ENCODE measurements around the gene GLT8D1. TPM values are rescaled to one million over a fixed set of nuclear protein-coding genes. Genes with fewer than 3 reads are reported as not detected.

The GLT8D1 gene
- total RNA-seq, 3 donors from 2014 or later (not counting 1 experiment from before 2014, with no cell fraction given): 31.1 to 39.4 (median 38.2) TPM

DNA sequence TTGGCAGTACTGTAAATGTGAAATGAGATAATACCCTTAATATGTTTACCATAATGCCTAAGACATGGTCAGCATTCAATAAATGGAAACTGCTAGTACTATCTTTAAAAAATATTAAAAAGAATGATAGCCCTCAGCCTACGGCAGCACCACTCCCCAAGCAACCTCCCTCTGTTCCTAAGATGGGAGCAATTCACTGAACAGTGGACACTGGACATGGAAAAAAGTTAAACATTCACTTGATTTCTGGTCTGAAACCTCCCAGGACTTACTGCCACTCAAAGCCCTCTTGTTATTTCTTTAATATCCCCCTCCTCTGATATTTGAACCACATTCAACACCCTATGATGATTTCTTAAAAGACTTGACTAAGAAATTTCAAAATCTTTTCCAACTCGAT is 38.1 kb upstream of the GLT8D1 start:
- no peak overlapping the region for H3K27ac Mint-ChIP-seq
- ATAC-seq: no peak
- H3K4me3 Mint-ChIP-seq: no peak overlapping the region
- H3K36me3 ChIP-seq (ENCODE audit: control insufficient read depth, insufficient read depth, low read length): peaks cover 56% of the 10 kb centered on the region
- no peak for DNase-seq
- no peaks in the 10 kb centered on the region for H3K9me3 Mint-ChIP-seq
- intact Hi-C loops (cut with micrococcal nuclease): no loop called here
- no peak for TF ChIP-seq CTCF (IDR thresholded peaks at IDR 0.05)
- H3K4me3 ChIP-seq (ENCODE audit: low read length): no peak overlapping the region
- H3K36me3 Mint-ChIP-seq: peaks cover 33% of the 10 kb centered on the region
- 100% methylated on average over 2 of the region's 2 CpGs for WGBS (ENCODE audit: insufficient coverage)
- H3K27me3 ChIP-seq (ENCODE audit: control insufficient read depth, insufficient read depth, low read length): no peaks in the 10 kb centered on the region
- H3K27me3 Mint-ChIP-seq (ENCODE audit: low read depth in 2 of 2): no peaks in the 10 kb centered on the region
- H3K4me1 Mint-ChIP-seq: no peaks in the 10 kb centered on the region
- H3K4me1 ChIP-seq (ENCODE audit: control insufficient read depth, insufficient read depth, low read length): no peaks in the 10 kb centered on the region
- no peak overlapping the region for H3K27ac ChIP-seq (ENCODE audit: low read length)
- H3K9me3 ChIP-seq (ENCODE audit: control insufficient read depth, insufficient read depth, low read length): no peaks in the 10 kb centered on the region

DNA sequence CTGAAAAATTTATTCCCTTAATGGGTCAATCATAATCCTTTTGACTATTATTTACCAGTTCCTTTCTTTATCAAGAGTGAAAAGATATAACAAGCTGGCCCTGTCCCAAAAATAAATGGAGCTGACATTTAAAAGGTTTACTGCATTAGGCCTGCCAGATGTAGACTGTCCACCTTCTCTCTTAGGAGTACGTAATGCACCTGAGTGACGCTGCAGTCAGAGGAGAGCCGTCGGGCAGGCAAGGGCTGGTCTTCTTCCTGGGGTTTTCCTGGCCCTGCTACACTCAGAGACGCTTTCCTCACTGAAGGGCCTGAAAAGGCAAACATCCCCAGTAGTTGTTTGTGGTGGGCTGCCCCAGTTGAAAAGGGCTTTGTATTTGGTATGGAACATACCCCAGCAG is 37.6 kb upstream of the GLT8D1 start:
- intact Hi-C loops (cut with micrococcal nuclease): no loop called here
- DNase-seq: no peak
- Mint-ChIP-seq H3K4me3 (no peak overlapping the region), H3K4me1 (no peaks in the 10 kb centered on the region), H3K9me3 (no peaks in the 10 kb centered on the region), H3K27me3 (ENCODE audit: low read depth in 2 of 2) (no peaks in the 10 kb centered on the region), H3K36me3 (peaks cover 33% of the 10 kb centered on the region), H3K27ac (no peak overlapping the region)
- TF ChIP-seq CTCF (IDR thresholded peaks at IDR 0.05): no peak
- Histone ChIP-seq H3K27me3 (ENCODE audit: control insufficient read depth, insufficient read depth, low read length) (no peaks in the 10 kb centered on the region), H3K9me3 (ENCODE audit: control insufficient read depth, insufficient read depth, low read length) (no peaks in the 10 kb centered on the region), H3K4me3 (ENCODE audit: low read length) (no peak overlapping the region), H3K36me3 (ENCODE audit: control insufficient read depth, insufficient read depth, low read length) (peaks cover 53% of the 10 kb centered on the region), H3K27ac (ENCODE audit: low read length) (no peak overlapping the region), H3K4me1 (ENCODE audit: control insufficient read depth, insufficient read depth, low read length) (no peaks in the 10 kb centered on the region)
- ATAC-seq: no peak
- WGBS (ENCODE audit: insufficient coverage): 100% methylated on average over 5 of the region's 5 CpGs

DNA sequence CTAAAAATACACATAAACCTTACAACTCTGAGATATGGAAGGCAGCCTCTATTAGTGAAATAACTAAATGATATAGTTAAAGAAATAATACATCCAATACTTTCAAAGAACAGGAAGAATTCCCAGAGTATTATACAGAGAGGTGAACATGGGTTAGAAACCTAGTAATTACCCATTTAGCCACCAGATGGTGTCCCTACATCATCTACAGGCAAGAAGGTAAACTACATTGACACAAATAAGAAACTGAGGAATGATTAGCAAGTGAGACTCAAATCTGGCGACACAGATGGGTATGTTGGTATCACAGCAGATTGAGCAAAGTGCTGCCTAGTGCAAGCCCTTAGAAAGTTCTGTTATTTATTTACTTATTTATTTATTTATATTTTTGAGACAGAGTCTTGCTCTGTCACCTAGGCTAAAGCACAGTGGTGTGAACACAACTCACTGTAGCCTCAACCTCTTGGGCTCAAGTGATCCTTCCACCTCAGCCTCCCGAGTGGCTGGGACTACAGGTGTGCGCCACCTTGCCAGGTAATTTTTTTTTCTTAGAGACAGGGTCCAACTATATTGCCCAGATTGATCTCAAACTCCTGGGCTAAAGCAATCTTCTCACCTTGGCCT is 36.9 kb upstream of the GLT8D1 start:
- H3K4me1 Mint-ChIP-seq: no peaks in the 10 kb centered on the region
- H3K9me3 Mint-ChIP-seq: no peaks in the 10 kb centered on the region
- Histone ChIP-seq H3K4me1 (ENCODE audit: control insufficient read depth, insufficient read depth, low read length) (no peaks in the 10 kb centered on the region), H3K36me3 (ENCODE audit: control insufficient read depth, insufficient read depth, low read length) (peaks cover 54% of the 10 kb centered on the region), H3K27ac (ENCODE audit: low read length) (no peak overlapping the region), H3K4me3 (ENCODE audit: low read length) (no peak overlapping the region), H3K27me3 (ENCODE audit: control insufficient read depth, insufficient read depth, low read length) (no peaks in the 10 kb centered on the region), H3K9me3 (ENCODE audit: control insufficient read depth, insufficient read depth, low read length) (no peaks in the 10 kb centered on the region)
- ATAC-seq: peak in 1 of 3 donors; percentile 52
- no peak overlapping the region for H3K4me3 Mint-ChIP-seq
- peaks cover 33% of the 10 kb centered on the region for H3K36me3 Mint-ChIP-seq
- peak; percentile 49 for TF ChIP-seq CTCF (IDR thresholded peaks at IDR 0.05)
- intact Hi-C loops (cut with micrococcal nuclease): loop anchor here (1.0 kb wide), 2 partner anchors 192 to 330 kb away; no protein-coding TSS in a partner anchor
- no peak overlapping the region for H3K27ac Mint-ChIP-seq
- H3K27me3 Mint-ChIP-seq (ENCODE audit: low read depth in 2 of 2): no peaks in the 10 kb centered on the region
- WGBS (ENCODE audit: insufficient coverage): 95% methylated on average over 3 of the region's 3 CpGs
- peak in 1 of 2 donors; percentile 62 for DNase-seq

DNA sequence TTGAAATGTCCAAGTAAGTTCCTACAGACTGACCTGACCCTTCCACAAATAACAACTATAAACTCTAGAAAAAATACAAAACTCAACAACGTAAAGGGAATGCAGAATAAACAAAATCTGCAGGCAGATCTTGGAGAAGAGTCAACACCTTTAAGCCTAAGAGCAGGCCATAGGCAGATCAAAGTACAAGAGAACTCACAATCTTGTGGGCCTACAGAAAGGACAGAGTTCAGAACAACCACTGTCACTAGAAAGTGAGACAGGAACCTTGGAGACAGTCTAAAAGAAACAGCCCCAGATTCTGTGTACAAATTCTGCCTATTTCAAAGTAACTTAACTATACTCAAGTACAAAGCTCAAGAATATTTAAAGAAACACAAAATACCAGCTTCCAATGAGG is 34.1 kb upstream of the GLT8D1 start:
- H3K4me3 Mint-ChIP-seq: no peak overlapping the region
- intact Hi-C loops (cut with micrococcal nuclease): no loop called here
- H3K27me3 Mint-ChIP-seq (ENCODE audit: low read depth in 2 of 2): no peaks in the 10 kb centered on the region
- no peak overlapping the region for H3K4me3 ChIP-seq (ENCODE audit: low read length)
- H3K4me1 ChIP-seq (ENCODE audit: control insufficient read depth, insufficient read depth, low read length): no peaks in the 10 kb centered on the region
- H3K4me1 Mint-ChIP-seq: no peaks in the 10 kb centered on the region
- no peaks in the 10 kb centered on the region for H3K27me3 ChIP-seq (ENCODE audit: control insufficient read depth, insufficient read depth, low read length)
- H3K36me3 Mint-ChIP-seq: peaks cover 27% of the 10 kb centered on the region
- ATAC-seq (no peak), DNase-seq (no peak)
- WGBS (ENCODE audit: insufficient coverage): 89% methylated on average over 1 of the region's 1 CpG
- H3K36me3 ChIP-seq (ENCODE audit: control insufficient read depth, insufficient read depth, low read length): peaks cover 50% of the 10 kb centered on the region
- H3K27ac Mint-ChIP-seq: no peak overlapping the region
- no peaks in the 10 kb centered on the region for H3K9me3 Mint-ChIP-seq
- H3K9me3 ChIP-seq (ENCODE audit: control insufficient read depth, insufficient read depth, low read length): no peaks in the 10 kb centered on the region
- H3K27ac ChIP-seq (ENCODE audit: low read length): no peak overlapping the region
- no peak for TF ChIP-seq CTCF (IDR thresholded peaks at IDR 0.05)

All from natural killer cell (primary cell).